NB4 (cell line): ENCODE data around the gene RCN2.
"Not testable (repeated sequence)": the region's sequence is repeated elsewhere in the genome, so short reads cannot be mapped to it uniquely, and the experiment has no call there.

ENCODE experiments used
- DNase-seq: peaks from one replicate; pipeline ENCODE4 v3.0.0; 2010; ENCODE audit warnings: low read depth
- H3K4me3 ChIP-seq: one replicate; pipeline ENCODE4 v1.5.1; 2011; ENCODE audit warnings: mild to moderate bottlenecking, low read depth, low read length, moderate library complexity
- CTCF ChIP-seq: IDR thresholded peaks from one replicate; pipeline ENCODE4 v1.5.1; 2012; ENCODE audit warnings: low read depth, low read length
- MAX ChIP-seq: IDR thresholded peaks from 2 replicates; pipeline ENCODE4 v1.6.1; 2011; ENCODE audit warnings: low read depth, low read length
- MYC ChIP-seq: IDR thresholded peaks from 2 replicates; pipeline ENCODE4 v1.6.1; 2011; ENCODE audit warnings: low read depth, low read length
- POLR2A ChIP-seq: IDR thresholded peaks from 2 replicates; pipeline ENCODE4 v1.6.1; 2011; ENCODE audit warnings: mild to moderate bottlenecking; ENCODE audit not compliant: insufficient read length; ENCODE audit errors: extremely low read depth

Gene RCN2

GRCh38 chr15:76931397-76932134, at the start of gene RCN2:
TSS of gene RCN2 (plus strand) at chr15:76931749. CDS start at chr15:76931842, 93 bp downstream.
- TF ChIP-seq MAX (0 out of 2 replicates have a peak, but pooled peaks have one; percentile 36), CTCF (no peak), POLR2A (peak; percentile 97), MYC (peak; percentile 30)

GRCh38 chr15:76885212-76885611, 46.3 kb upstream of the RCN2 start:
- DNase-seq = no peak
- no peak overlapping the region for H3K4me3 ChIP-seq
- TF ChIP-seq POLR2A = no peak
- TF ChIP-seq MAX = no peak
- TF ChIP-seq CTCF = no peak
- no peak for TF ChIP-seq MYC

More at GRCh38 chr15:76931397-76932134, at the start of gene RCN2:
- H3K4me3 ChIP-seq = peak within 1 kb of the TSS; percentile 88
- peak; percentile 99 for DNase-seq

GRCh38 chr15:76887280-76888141, 44.0 kb upstream of the RCN2 start:
- DNase-seq, H3K4me3 ChIP-seq: not testable (repeated sequence)

GRCh38 chr15:76892836-76893235, 38.7 kb upstream of the RCN2 start:
- not testable (repeated sequence) for H3K4me3 ChIP-seq, DNase-seq

GRCh38 chr15:76894174-76894573, 37.4 kb upstream of the RCN2 start:
- TF ChIP-seq CTCF (no peak), MAX (no peak), MYC (no peak), POLR2A (no peak)
- DNase-seq = no peak
- H3K4me3 ChIP-seq = no peak overlapping the region

- DNase-seq = no peak
- TF ChIP-seq MYC (no peak), MAX (no peak), POLR2A (no peak), CTCF (no peak)
- H3K4me3 ChIP-seq = no peak overlapping the region
Observed at GRCh38 chr15:76898102-76898501, 33.4 kb upstream of the RCN2 start.

GRCh38 chr15:76899176-76899930, 32.2 kb upstream of the RCN2 start:
- not testable (repeated sequence) for H3K4me3 ChIP-seq, DNase-seq

- not testable (repeated sequence) for H3K4me3 ChIP-seq, DNase-seq
Observed at GRCh38 chr15:76899931-76900310, 31.6 kb upstream of the RCN2 start.
